Activated CD4-positive, alpha-beta T cell treated with anti-CD3 and anti-CD28 coated beads for 4 hours (primary cell): Measurements from ENCODE around the gene TIPIN.
"Not testable (repeated sequence)": the region's sequence is repeated elsewhere in the genome, so short reads cannot be mapped to it uniquely, and the experiment has no call there.

Experiments
- DNase-seq, 2 donors: peaks; one replicate each; pipeline ENCODE4 v3.0.0-alpha.2; 2020

Gene TIPIN, protein sequence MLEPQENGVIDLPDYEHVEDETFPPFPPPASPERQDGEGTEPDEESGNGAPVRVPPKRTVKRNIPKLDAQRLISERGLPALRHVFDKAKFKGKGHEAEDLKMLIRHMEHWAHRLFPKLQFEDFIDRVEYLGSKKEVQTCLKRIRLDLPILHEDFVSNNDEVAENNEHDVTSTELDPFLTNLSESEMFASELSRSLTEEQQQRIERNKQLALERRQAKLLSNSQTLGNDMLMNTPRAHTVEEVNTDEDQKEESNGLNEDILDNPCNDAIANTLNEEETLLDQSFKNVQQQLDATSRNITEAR

GRCh38 chr15:66356359-66357236 is at the start of gene TIPIN:
TIPIN (minus strand) TSS chr15:66356685; CDS start chr15:66352947, 3,738 bp downstream.
- peak; percentile 97 for DNase-seq

GRCh38 chr15:66405615-66406014 is 49.1 kb upstream of the TIPIN start:
- DNase-seq = no peak

DNA sequence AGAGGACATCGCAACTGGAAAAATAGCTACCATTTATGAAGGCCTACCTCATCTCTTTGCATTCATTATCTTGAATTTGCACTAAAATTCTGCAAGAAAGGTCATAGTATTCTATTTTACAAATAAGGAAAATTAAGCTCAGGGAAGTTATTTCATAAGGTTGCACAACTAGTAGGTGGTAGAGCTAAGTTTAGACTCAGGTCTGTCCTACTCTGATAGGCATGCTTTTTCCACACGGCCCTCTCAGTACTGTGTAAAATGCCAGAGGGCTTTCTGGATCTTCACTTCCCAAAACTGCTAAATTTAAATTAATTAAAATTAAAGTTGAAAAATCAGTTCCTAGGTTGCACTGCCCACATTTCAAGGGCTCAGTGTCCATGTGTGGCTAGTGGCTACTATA is 48.5 kb upstream of the TIPIN start:
- no peak for DNase-seq

DNA sequence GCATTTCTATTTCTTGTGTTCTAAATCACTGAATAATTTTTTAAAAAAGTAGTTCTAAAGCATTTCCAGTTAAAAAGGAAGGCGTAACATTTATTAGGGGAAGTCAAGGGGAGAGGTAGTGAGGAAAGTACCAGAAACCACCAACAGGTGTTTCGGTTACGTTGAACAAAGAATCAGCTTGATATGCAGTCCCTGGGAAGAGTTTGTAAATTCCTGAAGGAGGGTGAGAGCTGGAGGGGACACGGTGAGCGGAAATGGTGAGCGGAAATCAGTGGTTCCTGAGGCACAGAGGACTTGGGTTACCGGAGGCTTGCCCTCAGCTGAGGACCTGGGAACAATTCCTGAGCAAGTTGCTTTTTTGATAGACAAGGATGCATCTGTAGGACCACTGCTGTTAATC is 48.0 kb upstream of the TIPIN start:
- DNase-seq = no peak

- DNase-seq = no peak
These were observed 47.6 kb upstream of the TIPIN start for GRCh38 chr15:66404122-66404521.

DNA sequence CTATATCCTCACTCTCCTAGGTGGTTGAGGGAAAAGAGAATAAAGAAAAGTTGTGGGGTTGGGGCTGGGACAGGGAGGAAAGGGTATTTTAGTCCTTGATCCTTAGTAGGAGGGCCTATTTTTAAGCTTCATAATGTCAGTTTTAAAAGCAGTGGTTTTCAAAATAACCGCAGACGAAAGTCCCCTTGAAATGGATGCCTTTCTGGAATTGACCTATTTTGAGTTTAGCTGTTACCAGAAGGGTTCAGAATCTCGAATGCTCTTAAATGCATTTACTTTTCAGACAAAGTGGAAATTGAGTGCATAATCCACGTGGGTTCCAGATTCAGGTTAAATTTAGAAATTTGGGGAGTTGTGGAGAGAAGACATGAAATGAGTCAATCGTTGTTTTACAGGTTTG is 46.8 kb upstream of the TIPIN start:
- no peak for DNase-seq

GRCh38 chr15:66402761-66403284 is 46.3 kb upstream of the TIPIN start:
- no peak for DNase-seq

- peak in 1 of 2 donors; percentile 7 for DNase-seq
These were observed 44.9 kb upstream of the TIPIN start for GRCh38 chr15:66401130-66402021.

DNA sequence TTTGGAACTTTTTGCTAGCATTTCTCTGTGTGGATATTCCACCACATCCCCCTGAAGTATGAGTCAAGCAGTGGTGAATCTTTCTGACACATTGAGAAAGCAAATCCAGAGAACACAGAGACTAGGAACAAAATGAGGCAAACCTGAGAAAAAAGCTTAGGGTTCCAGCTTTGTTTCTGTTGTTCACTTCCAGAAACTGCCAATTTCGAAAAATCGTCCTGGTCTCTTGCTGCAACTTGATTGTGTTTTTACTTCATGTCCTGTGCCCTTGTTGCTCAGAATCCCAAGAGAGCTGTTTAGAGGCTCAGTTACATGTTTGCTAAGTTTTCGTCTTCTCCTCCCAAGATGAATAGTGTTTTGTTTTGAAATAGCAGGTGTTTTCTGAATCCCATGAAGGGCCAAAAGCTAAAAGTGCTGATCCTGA is 43.9 kb upstream of the TIPIN start:
- no peak for DNase-seq

DNA sequence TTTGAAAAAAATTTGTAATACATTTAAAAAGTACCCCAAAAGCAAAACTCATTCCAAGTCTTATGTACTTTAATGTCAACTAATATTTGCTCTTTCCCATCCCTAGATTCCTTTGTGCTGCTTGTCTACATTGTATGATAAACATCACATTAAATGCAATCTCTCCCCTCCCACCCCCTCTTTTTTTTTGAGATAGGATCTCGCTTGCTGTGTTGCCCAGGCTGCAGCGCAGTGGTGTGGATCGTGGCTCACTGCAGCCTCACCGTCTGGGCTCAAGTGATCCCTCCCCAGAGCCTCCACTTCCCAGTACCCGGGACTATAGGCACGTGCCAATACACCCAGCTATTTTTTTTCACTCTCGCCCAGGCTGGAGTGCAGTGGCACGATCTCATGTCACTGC is 42.8 kb upstream of the TIPIN start:
- DNase-seq = no peak

DNA sequence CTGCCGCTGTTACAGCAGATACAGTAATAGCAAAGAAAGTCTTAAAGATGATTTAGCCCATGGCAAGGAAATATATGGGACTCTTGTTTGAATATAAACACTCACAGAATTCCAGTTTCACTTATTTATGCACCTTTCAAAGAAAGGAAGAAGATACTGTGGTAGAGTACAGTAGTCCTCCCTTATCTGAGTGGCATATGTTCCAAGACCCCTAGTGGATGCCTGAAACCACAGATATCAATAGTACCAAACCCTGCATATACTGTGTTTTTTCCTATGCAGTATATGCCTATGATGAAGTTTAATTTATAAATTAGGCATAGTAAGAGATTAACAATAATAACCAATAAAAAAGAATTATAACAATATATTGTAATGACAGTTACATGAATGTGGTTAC is 38.4 kb upstream of the TIPIN start:
- no peak for DNase-seq

DNA sequence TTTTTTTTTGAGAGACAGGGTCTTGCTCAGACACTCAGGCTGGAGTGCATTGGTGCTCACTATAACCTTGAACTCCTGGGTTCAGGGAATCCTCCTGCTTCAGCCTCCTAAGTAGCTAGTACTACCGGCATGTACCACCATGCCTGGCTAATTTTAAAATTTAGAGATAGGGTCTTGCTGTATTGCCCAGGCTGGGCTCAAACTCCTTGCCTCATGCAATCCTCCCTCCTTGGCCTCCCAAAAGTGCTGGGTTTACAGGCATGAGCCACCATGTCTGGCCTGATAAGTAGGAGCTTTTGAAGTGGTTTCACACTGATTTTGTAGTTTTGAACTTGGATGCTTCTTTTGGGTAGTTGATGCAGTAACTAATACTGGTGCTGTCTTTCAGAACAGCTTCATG is 38.0 kb upstream of the TIPIN start:
- DNase-seq = no peak

DNA sequence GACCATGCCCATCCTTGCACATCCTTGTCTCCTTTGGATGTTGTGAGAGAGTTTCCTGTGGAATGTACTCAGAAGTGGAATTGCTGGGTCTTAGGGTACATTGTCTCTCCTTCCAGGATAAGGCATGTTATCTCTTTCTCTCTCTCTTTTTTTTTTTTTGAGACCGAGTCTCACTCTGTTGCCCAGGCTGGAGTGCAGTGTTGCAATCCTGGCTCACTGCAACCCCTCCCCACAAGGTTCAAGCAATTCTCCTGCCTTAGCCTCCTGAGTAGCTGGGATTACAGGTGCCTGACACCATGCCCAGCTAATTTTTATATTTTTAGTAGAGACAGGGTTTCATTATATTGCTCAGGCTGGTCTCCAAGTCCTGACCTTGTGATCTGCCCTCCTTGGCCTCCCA is 36.6 kb upstream of the TIPIN start:
- not testable (repeated sequence) for DNase-seq

DNA sequence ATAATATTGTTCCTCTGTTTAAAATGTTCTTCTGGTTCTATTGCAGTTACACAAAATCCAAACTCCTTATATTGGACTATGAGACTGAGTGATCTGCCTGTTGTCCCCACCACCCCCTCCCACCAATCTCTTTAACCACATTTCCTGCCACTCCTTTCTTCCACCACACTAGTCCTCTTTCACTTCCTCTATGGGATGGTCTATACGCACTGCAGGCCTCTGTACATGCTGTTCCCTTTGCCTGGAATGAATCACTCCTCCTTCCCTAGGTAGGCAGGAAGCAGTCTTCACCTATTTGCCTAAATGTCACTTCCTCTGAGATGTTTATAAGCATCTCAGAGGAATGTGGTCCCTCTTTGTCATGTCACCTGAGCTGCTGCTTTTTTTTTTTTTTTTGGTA is 34.2 kb upstream of the TIPIN start:
- peak in 1 of 2 donors; percentile 18 for DNase-seq

- no peak for DNase-seq
These were observed 33.4 kb upstream of the TIPIN start for GRCh38 chr15:66389859-66390381.

DNA sequence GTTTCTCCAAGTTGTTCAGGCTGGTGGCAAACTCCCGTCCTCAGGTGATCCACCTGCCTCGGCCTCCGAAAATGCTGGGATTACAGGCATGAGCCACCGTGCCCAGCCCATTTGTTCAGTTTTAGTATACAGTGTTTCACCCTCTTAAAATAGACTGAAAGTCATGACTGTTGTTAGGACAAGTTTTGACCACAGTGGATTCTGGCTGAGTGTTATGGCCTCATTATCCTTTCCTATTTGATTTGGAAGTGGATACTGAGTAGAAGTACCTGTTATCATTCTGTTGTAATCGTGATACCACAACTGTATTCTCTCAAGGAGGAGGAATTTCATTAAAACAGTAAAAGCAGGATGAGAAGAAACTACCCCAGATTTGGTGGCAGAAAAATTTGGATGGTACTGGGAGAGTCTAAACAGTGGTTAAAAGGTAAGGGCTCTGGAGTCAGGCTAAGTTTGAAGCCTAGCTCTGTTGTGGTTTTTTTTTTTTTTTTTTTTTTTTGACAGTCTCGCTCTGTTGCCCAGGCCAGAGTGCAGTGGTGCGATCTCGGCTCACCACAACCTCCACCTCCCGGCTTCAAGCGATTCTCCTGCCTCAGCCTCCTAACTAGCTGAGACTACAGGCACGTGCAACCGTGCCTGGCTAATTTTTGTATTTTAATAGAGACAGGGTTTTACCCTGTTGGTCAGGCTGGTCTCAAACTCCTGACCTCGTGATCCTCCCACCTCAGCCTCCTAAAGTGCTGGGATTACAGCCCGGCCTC is 32.8 kb upstream of the TIPIN start:
- no peak for DNase-seq

- DNase-seq = no peak
These were observed 32.1 kb upstream of the TIPIN start for GRCh38 chr15:66388576-66388975.

DNA sequence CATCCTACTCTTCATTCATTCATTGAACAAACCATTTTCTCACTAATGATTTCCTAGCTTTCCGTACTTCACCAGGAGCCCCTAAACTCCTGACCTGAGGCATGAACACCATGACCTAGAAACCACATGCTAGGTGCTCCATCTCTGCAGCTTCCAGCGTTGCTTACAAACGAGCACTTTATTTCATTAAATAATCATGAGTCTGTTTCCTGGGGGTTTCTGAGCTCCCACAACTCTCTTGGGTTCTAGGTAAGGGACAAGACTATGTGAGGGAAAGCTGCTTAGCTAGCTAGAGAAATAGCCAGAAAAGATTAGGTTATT is 31.5 kb upstream of the TIPIN start:
- DNase-seq = no peak

DNA sequence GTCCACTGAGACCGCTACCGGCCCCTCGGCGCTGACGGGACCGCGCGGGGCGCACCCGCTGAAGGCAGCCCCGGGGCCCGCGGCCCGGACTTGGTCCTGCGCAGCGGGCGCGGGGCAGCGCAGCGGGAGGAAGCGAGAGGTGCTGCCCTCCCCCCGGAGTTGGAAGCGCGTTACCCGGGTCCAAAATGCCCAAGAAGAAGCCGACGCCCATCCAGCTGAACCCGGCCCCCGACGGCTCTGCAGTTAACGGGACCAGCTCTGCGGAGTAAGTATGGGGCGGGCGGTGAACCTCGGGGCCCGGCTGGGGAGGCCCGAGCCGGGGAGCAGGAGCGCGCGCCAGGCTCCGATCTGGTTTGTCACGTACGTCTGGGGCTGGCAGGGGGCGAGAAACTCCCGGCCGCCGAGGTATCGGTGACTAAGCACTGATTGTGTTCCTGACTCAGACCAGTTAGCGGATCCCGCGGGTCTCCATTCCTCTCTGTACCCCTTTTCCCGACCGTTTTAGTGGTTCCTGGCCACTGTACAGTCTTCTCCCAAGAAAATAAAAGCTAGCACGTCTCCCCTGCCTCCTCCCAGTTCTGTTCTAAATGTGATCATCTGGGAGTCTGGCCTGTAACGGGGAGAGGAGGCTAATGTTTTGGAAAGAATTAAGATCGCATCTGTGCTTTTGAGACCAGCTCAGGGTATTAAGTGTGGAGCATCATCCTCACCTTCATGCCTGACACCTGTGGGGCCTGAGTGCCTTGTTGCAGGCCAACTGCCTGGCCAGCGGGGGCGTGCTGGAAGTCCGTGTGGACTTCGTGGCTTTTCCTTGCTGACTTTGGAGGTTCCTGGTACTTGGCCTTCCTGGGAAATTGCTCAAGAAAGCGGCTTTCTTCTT is 30.9 kb upstream of the TIPIN start:
- DNase-seq = peak; percentile 81 to 82

DNA sequence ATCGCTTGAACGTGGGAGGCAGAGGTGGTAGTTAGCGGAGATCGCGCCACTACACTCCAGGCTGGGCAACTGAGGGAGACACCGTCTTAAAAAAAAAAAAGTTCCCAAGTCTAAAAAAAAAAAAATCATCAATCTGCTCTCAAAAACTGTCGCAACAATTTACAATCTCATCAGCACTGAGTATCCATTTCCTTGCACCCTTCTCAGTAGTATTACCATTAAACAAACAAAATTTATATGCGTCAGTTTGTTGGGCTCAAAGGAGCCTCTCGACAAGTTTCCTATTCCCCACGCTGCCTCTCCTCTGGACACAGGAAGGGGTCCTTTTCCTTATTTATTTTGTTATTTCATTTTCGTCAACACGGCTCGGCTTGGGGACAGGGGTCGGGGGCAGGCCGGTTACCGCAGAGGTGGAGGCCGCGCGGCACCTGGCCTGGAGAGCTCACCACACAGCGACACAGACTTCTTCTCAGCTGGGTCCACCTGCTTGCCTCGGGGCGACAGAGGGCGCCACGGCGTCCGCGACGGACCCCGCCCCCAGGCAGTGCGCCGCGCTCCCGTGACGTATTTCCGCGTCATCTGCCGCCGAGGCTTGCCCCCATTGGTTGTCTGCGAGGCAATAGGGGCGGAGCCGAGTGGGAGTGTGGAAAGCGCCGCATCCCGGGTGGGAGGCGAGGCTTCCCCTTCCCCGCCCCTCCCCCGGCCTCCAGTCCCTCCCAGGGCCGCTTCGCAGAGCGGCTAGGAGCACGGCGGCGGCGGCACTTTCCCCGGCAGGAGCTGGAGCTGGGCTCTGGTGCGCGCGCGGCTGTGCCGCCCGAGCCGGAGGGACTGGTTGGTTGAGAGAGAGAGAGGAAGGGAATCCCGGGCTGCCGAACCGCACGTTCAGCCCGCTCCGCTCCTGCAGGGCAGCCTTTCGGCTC is 30.0 kb upstream of the TIPIN start, which contains the start of gene MAP2K1:
Gene MAP2K1, plus strand, starts transcription at position 709 of the 920 bp plus-strand sequence. CDS start 436 bp downstream, outside the sequence.
- peak; percentile 98 to 99 for DNase-seq
